H1 (cell line): Measurements from ENCODE around the gene TMA7. TPM values are rescaled to one million over a fixed set of nuclear protein-coding genes. Genes with fewer than 3 reads are reported as not detected.

Experiments used
- ASH2L ChIP-seq: fragments of 200-600, 300-600 bp; sonication (generic); IDR thresholded peaks from one replicate; pipeline ENCODE4 v1.7.1; 2017; ENCODE audit warnings: low read length
- ATF2 ChIP-seq: IDR thresholded peaks from 2 replicates; pipeline ENCODE4 v1.6.1; 2012; ENCODE audit warnings: low read length, inconsistent platforms
- CBX8 ChIP-seq: fragments of 300-800, 300-1000 bp; sonication (generic); IDR thresholded peaks from 2 replicates; pipeline ENCODE4 v1.7.1; 2016; ENCODE audit warnings: low read depth, low read length, borderline replicate concordance
- CHD2 ChIP-seq: IDR thresholded peaks from 2 replicates; pipeline ENCODE4 v1.6.1; 2012; ENCODE audit warnings: low read length, improper control_type of control experiment
- CREB1 ChIP-seq: IDR thresholded peaks from 2 replicates; pipeline ENCODE4 v1.6.1; 2012; ENCODE audit warnings: inconsistent platforms
- CTBP2 ChIP-seq: IDR thresholded peaks from 2 replicates; pipeline ENCODE4 v1.7.0; 2011; ENCODE audit warnings: borderline replicate concordance, mild to moderate bottlenecking, moderate library complexity, mixed read lengths, low read length; ENCODE audit not compliant: insufficient read depth, insufficient read length
- EZH2 ChIP-seq: fragments of 200-600 bp; sonication (generic); IDR thresholded peaks from 2 replicates; pipeline ENCODE4 v1.7.1; 2012; ENCODE audit warnings: low read depth, mild to moderate bottlenecking, moderate library complexity, low read length, inconsistent platforms; ENCODE audit not compliant: severe bottlenecking
- GTF2F1 ChIP-seq: IDR thresholded peaks from 2 replicates; pipeline ENCODE4 v1.6.1; 2012; ENCODE audit warnings: low read depth, low read length, improper control_type of control experiment, borderline replicate concordance
- HDAC2 ChIP-seq, 2 experiments: fragments of 300-600 bp in 1 of 2; sonication (generic) in 1 of 2; IDR thresholded peaks; 2 replicates each; pipeline ENCODE4 v1.6.1; 2011 to 2012; ENCODE audit warnings: low read depth in 2 of 2, low read length in 2 of 2, mild to moderate bottlenecking in 2 of 2, moderate library complexity in 2 of 2, borderline replicate concordance in 1 of 2, inconsistent platforms in 1 of 2
- JUN ChIP-seq: IDR thresholded peaks from 2 replicates; pipeline ENCODE4 v1.6.1; 2011; ENCODE audit warnings: low read depth, mild to moderate bottlenecking, improper control_type of control experiment, low read length
- KDM1A ChIP-seq: fragments of 200-600, 300-600 bp; sonication (generic); IDR thresholded peaks from 2 replicates; pipeline ENCODE4 v1.7.1; 2016; ENCODE audit warnings: mild to moderate bottlenecking, low read length, borderline replicate concordance
- PHF8 ChIP-seq: fragments of 200-600 bp; sonication (generic); conservative IDR thresholded peaks from 2 replicates; pipeline ENCODE4 v1.7.1; 2012; ENCODE audit warnings: low read depth, mild to moderate bottlenecking, inconsistent platforms, low read length, moderate library complexity
- POLR2AphosphoS5 ChIP-seq: IDR thresholded peaks from 2 replicates; pipeline ENCODE4 v1.6.1; 2011; ENCODE audit warnings: low read depth, low read length
- POU5F1 ChIP-seq: IDR thresholded peaks from 2 replicates; pipeline ENCODE4 v1.6.1; 2011; ENCODE audit warnings: low read depth, mild to moderate bottlenecking, low read length, moderate library complexity
- SP1 ChIP-seq: IDR thresholded peaks from 2 replicates; pipeline ENCODE4 v1.6.1; 2011; ENCODE audit warnings: low read depth, low read length
- SP4 ChIP-seq: IDR thresholded peaks from 2 replicates; pipeline ENCODE4 v1.6.1; 2012; ENCODE audit warnings: low read length, inconsistent platforms
- SUZ12 ChIP-seq: fragments of 200-600 bp; sonication (generic); IDR thresholded peaks from 2 replicates; pipeline ENCODE4 v1.6.1; 2012; ENCODE audit warnings: mild to moderate bottlenecking, inconsistent platforms, low read length, moderate library complexity, mixed read lengths
- TAF7 ChIP-seq: optimal IDR thresholded peaks from 2 replicates; pipeline ENCODE3; 2011; ENCODE audit warnings: low read depth, mild to moderate bottlenecking, inconsistent platforms, low read length, moderate library complexity, borderline replicate concordance
- TCF12 ChIP-seq: IDR thresholded peaks from 2 replicates; pipeline ENCODE4 v1.6.1; 2011; ENCODE audit warnings: low read depth, mild to moderate bottlenecking, low read length
- YY1 ChIP-seq: IDR thresholded peaks from 2 replicates; pipeline ENCODE4 v1.6.1; 2011; ENCODE audit warnings: low read depth, mild to moderate bottlenecking, low read length
- polyA plus RNA-seq, 7 experiments: library from polyadenylated mRNA; depleted of rRNA in 3 of 7; stranded (reverse) in 5 of 7; unstranded in 2 of 7; fragments of >200 nt in 5 of 7; fragments of 200-250 nt in 2 of 7; gene quantifications; 1 replicate in 5 of 7; 2 replicates in 1 of 7; 4 replicates in 1 of 7; pipeline versions ENCODE4 v1.2.1 to v1.2.3, GENCODE V29; 2011 to 2013; ENCODE audit warnings: missing spikeins in 2 of 7, mixed read lengths in 2 of 7
- total RNA-seq: library from RNA; stranded (reverse); fragmentation: NEBNext Ultra II Directional; extraction: Animal tissue kit (Norgen Biotek cat#: 25700); gene quantifications from 2 replicates; pipeline ENCODE4 v1.2.1, GENCODE V29; 2021
- TF ChIP-seq, protein P1 (sequence below): IDR thresholded peaks from 2 replicates; pipeline ENCODE4 v1.6.1; 2012; ENCODE audit warnings: inconsistent platforms

The TMA7 gene
- total and polyA plus RNA-seq, 2 of the 8 experiments (the other 6 are each of a cell fraction or from before 2014, with no cell fraction given), result 138 to 305 TPM

- TF ChIP-seq CREB1 (peak; percentile 80), TCF12 (no peak), HDAC2 (IDR thresholded peaks at IDR 0.05; ENCODE audit: borderline replicate concordance in 1 of 2, low read depth in 2 of 2, low read length in 2 of 2) (no peak), SP4 (no peak), JUN (no peak), ASH2L (peak; percentile 80), CBX8 (no peak), PHF8 (peak; percentile 97), CTBP2 (no peak), CHD2 (peak; percentile 81), POLR2AphosphoS5 (peak; percentile 79), SP1 (peak; percentile 84; the same call in 1 of the 2 replicates), ATF2 (no peak), KDM1A (no peak), SUZ12 (no peak), YY1 (peak; percentile 89), GTF2F1 (no peak), POU5F1 (no peak), TAF7 (peak; percentile 37), EZH2 (no peak)
- TF ChIP-seq, protein P1, sequence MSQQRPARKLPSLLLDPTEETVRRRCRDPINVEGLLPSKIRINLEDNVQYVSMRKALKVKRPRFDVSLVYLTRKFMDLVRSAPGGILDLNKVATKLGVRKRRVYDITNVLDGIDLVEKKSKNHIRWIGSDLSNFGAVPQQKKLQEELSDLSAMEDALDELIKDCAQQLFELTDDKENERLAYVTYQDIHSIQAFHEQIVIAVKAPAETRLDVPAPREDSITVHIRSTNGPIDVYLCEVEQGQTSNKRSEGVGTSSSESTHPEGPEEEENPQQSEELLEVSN, result peak; percentile 99
These were observed at the start of gene TMA7, which contains the start of gene CCDC51 (continued) for GRCh38 chr3:48439820-48440589.
